ENCODE results near the gene TXNRD1. TPM values are rescaled to one million over a fixed set of nuclear protein-coding genes. Genes with fewer than 3 reads are reported as not detected.

Gene TXNRD1
- polyA plus RNA-seq, 4 donors: 29.3 to 64.2 (median 49.2) TPM

DNA sequence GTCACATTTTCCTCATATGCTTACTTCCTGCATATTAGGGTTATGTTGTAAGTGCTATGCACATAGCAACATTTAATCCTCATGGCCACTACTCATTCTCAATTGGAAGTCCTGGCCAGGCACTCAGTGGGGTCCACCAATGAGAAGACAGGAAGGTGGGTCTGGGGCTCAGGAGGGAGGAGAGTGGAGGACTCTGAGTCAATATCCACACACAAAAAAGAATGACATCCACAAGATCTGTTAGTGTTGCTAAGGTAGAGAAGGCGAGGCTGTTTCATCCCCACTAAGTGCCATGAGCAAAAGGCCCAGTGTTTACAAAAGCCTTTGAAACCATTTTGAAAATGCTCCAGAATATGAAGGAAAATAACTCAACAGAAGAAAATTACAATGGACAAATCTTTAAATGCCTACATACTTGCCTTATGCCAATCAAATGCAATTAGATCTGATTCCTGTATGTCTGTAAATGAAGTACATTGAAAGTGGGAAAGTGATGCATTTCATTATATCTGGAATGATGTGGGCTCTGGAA, 141.9 kb downstream of the TXNRD1 start:
- H3K36me3 ChIP-seq (ENCODE audit: control insufficient read depth in 3 of 3, insufficient read depth in 2 of 3, low read depth in 1 of 3, low read length in 3 of 3): peaks cover 0 to 3% (median 2%) of the 10 kb centered on the region in 3 donors
- H3K27me3 ChIP-seq (ENCODE audit: control insufficient read depth in 3 of 3, insufficient read depth in 3 of 3, low read length in 3 of 3): no peaks in the 10 kb centered on the region
- DNase-seq: no peak
- H3K4me1 ChIP-seq (ENCODE audit: control insufficient read depth in 3 of 3, insufficient read depth in 2 of 3, low read depth in 1 of 3, low read length in 2 of 3): no peaks in the 10 kb centered on the region
- no peak overlapping the region for H3K27ac ChIP-seq (ENCODE audit: low read depth in 1 of 3, low read length in 2 of 3)
- 97 to 98% (median 97%) methylated on average over 1 of the region's 1 CpG for WGBS, 3 donors
- no peak for FAIRE-seq
- peaks cover 0 to 4% of the 10 kb centered on the region in 2 donors for H3K9me3 ChIP-seq (ENCODE audit: control insufficient read depth in 2 of 2, insufficient read depth in 1 of 2, low read depth in 1 of 2, low read length in 1 of 2)
- no peak overlapping the region for H3K4me3 ChIP-seq (ENCODE audit: low read depth in 1 of 3, low read length in 3 of 3)

DNA sequence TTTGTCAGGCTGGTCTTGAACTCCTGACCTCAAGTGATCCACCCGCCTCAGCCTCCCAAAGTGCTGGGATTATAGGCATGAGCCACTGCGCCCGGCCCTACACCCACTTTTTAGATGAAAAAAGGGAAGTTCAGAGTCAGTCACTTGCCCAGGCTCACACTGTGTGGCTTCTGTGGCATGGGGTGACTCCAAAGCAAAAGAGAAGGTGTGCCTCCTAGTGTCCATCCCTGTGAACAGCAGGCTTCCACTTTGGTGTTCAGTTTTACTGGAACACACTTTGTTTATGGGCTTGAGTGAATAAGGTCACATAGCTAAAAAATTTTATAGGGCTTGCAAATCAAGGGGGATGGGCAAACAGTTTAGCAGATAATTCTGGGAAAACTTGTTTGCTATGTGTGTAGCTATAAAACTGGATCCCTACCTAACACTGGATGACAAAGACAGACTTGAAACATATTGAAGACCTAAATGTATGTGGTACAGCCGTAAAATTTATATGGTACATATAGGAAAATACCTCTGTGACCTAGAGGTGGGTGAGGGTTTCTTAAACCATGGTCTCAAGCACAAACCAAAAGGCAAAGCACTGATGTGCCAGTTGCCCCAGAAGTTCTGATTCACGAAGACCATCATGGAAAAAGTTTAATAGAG, 142.9 kb downstream of the TXNRD1 start:
- Histone ChIP-seq H3K27ac (ENCODE audit: low read depth in 1 of 3, low read length in 2 of 3) (no peak overlapping the region), H3K4me3 (ENCODE audit: low read depth in 1 of 3, low read length in 3 of 3) (no peak overlapping the region), H3K9me3 (ENCODE audit: control insufficient read depth in 2 of 2, insufficient read depth in 1 of 2, low read depth in 1 of 2, low read length in 1 of 2) (peaks cover 0 to 4% of the 10 kb centered on the region in 2 donors), H3K4me1 (ENCODE audit: control insufficient read depth in 3 of 3, insufficient read depth in 2 of 3, low read depth in 1 of 3, low read length in 2 of 3) (no peaks in the 10 kb centered on the region), H3K36me3 (ENCODE audit: control insufficient read depth in 3 of 3, insufficient read depth in 2 of 3, low read depth in 1 of 3, low read length in 3 of 3) (peaks cover 0 to 3% (median 2%) of the 10 kb centered on the region in 3 donors), H3K27me3 (ENCODE audit: control insufficient read depth in 3 of 3, insufficient read depth in 3 of 3, low read length in 3 of 3) (no peaks in the 10 kb centered on the region)
- 51 to 67% (median 55%) methylated on average over 5 of the region's 5 CpGs for WGBS, 3 donors
- DNase-seq: peak; percentile 65 to 72
- no peak for FAIRE-seq

DNA sequence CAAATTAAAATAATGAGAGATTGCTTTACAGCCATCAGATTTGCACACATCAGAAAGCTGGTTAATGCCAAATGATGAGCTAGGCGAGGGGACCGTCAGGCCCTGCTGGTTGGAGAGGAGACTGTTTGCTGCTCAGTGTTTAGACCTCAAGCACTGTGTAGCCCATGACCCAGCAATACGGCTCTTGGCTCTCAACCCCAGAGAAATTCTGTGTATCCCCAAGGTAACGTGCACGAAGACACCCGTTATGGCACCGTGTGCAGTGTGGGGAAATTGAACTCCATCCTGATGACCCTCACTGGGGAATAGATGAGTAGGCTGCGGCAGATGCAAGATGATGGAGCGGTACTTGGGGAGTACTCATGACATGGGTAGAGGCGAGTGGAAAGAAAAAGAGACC, 143.6 kb downstream of the TXNRD1 start:
- 93 to 94% (median 93%) methylated on average over 10 of the region's 10 CpGs for WGBS, 3 donors
- H3K9me3 ChIP-seq (ENCODE audit: control insufficient read depth in 2 of 2, insufficient read depth in 1 of 2, low read depth in 1 of 2, low read length in 1 of 2): peaks cover 0 to 4% of the 10 kb centered on the region in 2 donors
- H3K27me3 ChIP-seq (ENCODE audit: control insufficient read depth in 3 of 3, insufficient read depth in 3 of 3, low read length in 3 of 3): no peaks in the 10 kb centered on the region
- no peak overlapping the region for H3K27ac ChIP-seq (ENCODE audit: low read depth in 1 of 3, low read length in 2 of 3)
- FAIRE-seq (no peak), DNase-seq (no peak)
- no peaks in the 10 kb centered on the region for H3K36me3 ChIP-seq (ENCODE audit: control insufficient read depth in 3 of 3, insufficient read depth in 2 of 3, low read depth in 1 of 3, low read length in 3 of 3)
- H3K4me3 ChIP-seq (ENCODE audit: low read depth in 1 of 3, low read length in 3 of 3): no peak overlapping the region
- H3K4me1 ChIP-seq (ENCODE audit: control insufficient read depth in 3 of 3, insufficient read depth in 2 of 3, low read depth in 1 of 3, low read length in 2 of 3): no peaks in the 10 kb centered on the region

DNA sequence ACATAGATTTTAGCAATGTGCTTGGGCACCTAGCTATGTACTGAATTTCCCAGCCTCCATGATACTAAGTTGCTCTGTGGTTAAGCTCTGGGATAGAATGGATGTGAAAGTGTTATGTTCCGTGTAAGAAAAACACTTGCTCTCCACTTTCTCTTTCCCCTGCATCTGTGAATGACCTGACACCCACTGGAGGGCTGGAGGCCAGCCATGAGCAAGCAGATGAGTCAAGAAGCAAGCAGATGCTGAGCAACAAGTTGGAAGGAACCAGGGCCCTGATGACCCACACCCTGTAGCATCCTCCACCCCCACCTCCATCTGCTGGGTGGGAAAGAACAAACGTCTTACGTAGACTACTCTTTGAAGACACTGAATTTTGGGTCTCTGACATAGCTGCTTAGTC, 144.6 kb downstream of the TXNRD1 start:
- Histone ChIP-seq H3K4me1 (ENCODE audit: control insufficient read depth in 3 of 3, insufficient read depth in 2 of 3, low read depth in 1 of 3, low read length in 2 of 3) (no peaks in the 10 kb centered on the region), H3K4me3 (ENCODE audit: low read depth in 1 of 3, low read length in 3 of 3) (no peak overlapping the region), H3K27me3 (ENCODE audit: control insufficient read depth in 3 of 3, insufficient read depth in 3 of 3, low read length in 3 of 3) (no peaks in the 10 kb centered on the region), H3K27ac (ENCODE audit: low read depth in 1 of 3, low read length in 2 of 3) (no peak overlapping the region), H3K36me3 (ENCODE audit: control insufficient read depth in 3 of 3, insufficient read depth in 2 of 3, low read depth in 1 of 3, low read length in 3 of 3) (no peaks in the 10 kb centered on the region), H3K9me3 (ENCODE audit: control insufficient read depth in 2 of 2, insufficient read depth in 1 of 2, low read depth in 1 of 2, low read length in 1 of 2) (peaks cover 0 to 4% of the 10 kb centered on the region in 2 donors)
- 92 to 96% (median 96%) methylated on average over 3 of the region's 3 CpGs for WGBS, 3 donors
- DNase-seq: no peak
- FAIRE-seq: no peak

DNA sequence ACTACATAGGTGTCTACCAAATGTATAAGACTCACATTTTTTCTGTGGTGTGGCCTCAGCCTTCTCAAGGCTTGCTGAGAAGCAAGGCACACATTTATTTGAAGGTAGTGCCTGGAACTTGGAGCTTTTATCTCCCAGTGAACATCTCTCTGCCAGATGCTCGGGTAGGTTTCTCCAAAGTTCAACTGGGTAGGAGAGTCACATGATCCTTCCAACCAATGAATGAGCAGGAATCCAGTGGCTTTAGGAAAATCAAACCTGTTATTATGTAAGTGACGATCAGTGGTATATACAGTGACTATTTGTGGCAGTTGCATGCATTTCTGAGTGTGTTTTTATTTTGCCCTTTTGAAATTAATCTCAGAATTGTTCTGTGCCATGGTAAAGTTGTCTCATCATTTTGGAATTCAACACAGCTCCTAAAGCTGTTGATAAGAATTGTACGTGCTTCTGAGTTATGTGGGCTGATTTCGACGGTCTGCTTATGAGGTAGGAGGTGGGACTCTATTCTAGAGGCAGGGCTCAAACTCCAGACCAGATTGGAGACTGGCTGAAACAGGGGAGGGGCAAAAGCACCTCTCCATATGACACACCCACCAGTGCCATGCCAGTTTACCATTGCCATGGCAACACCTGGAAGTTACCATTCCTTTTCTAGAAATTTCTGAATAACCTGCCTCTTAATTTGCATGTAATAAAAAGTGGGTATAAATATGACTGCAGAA, 145.6 kb downstream of the TXNRD1 start:
- no peaks in the 10 kb centered on the region for H3K36me3 ChIP-seq (ENCODE audit: control insufficient read depth in 3 of 3, insufficient read depth in 2 of 3, low read depth in 1 of 3, low read length in 3 of 3)
- WGBS, 3 donors: 44 to 74% (median 60%) methylated on average over 5 of the region's 5 CpGs
- no peaks in the 10 kb centered on the region for H3K27me3 ChIP-seq (ENCODE audit: control insufficient read depth in 3 of 3, insufficient read depth in 3 of 3, low read length in 3 of 3)
- DNase-seq (peak in 1 of 2 donors; percentile 5), FAIRE-seq (no peak)
- H3K9me3 ChIP-seq (ENCODE audit: control insufficient read depth in 2 of 2, insufficient read depth in 1 of 2, low read depth in 1 of 2, low read length in 1 of 2): peaks cover 0 to 4% of the 10 kb centered on the region in 2 donors
- no peak overlapping the region for H3K4me3 ChIP-seq (ENCODE audit: low read depth in 1 of 3, low read length in 3 of 3)
- H3K4me1 ChIP-seq (ENCODE audit: control insufficient read depth in 3 of 3, insufficient read depth in 2 of 3, low read depth in 1 of 3, low read length in 2 of 3): no peaks in the 10 kb centered on the region
- no peak overlapping the region for H3K27ac ChIP-seq (ENCODE audit: low read depth in 1 of 3, low read length in 2 of 3)

DNA sequence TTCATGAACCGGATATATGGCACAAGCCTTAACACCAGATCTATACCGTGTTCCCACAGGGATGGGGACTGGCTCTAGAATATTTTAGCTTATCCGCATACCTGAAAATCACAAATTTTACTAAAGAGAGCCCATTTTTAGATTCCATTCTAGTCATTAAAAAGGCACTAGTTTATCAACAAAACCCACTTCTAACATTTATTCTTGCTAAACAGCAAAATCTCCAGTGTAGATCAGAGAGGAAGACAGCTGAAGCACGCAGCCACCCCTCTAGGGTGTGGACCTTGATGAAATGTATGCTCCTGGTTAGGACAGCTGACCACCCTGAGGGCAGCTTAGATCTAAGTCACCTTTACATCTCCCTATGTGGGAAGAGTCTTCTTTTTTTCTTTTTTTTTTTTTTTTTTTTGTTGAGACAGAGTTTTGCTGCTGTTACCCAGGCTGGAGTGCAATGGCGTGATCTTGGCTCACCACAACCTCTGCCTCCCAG, 150.4 kb downstream of the TXNRD1 start:
- WGBS, 3 donors: 92 to 95% (median 93%) methylated on average over 5 of the region's 5 CpGs
- Histone ChIP-seq H3K27me3 (ENCODE audit: control insufficient read depth in 3 of 3, insufficient read depth in 3 of 3, low read length in 3 of 3) (no peaks in the 10 kb centered on the region), H3K27ac (ENCODE audit: low read depth in 1 of 3, low read length in 2 of 3) (no peak overlapping the region), H3K4me3 (ENCODE audit: low read depth in 1 of 3, low read length in 3 of 3) (no peak overlapping the region), H3K36me3 (ENCODE audit: control insufficient read depth in 3 of 3, insufficient read depth in 2 of 3, low read depth in 1 of 3, low read length in 3 of 3) (no peaks in the 10 kb centered on the region), H3K9me3 (ENCODE audit: control insufficient read depth in 2 of 2, insufficient read depth in 1 of 2, low read depth in 1 of 2, low read length in 1 of 2) (peaks cover 0 to 10% of the 10 kb centered on the region in 2 donors), H3K4me1 (ENCODE audit: control insufficient read depth in 3 of 3, insufficient read depth in 2 of 3, low read depth in 1 of 3, low read length in 2 of 3) (no peaks in the 10 kb centered on the region)
- no peak for FAIRE-seq
- no peak for DNase-seq

DNA sequence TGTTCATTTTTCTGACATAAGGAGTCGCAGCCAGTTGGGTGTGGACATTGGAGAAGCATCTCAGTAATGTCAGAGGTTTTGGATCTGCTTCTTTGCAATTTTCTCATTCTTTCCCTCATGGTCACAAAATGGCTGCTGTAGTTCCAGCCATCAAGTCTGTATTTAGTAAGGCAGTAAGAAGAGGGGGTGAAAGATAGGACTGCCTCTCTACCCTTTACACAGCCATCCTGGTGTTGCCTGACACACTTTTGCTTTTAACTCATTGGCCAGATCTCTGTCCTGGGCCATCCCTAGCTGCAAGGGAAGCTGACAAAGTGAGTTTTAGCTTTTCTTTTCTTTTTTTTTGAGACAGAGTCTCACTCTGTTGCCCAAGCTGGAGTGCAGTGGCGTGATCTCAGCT, 154.1 kb downstream of the TXNRD1 start:
- Histone ChIP-seq H3K27me3 (ENCODE audit: control insufficient read depth in 3 of 3, insufficient read depth in 3 of 3, low read length in 3 of 3) (no peaks in the 10 kb centered on the region), H3K4me3 (ENCODE audit: low read depth in 1 of 3, low read length in 3 of 3) (no peak overlapping the region), H3K4me1 (ENCODE audit: control insufficient read depth in 3 of 3, insufficient read depth in 2 of 3, low read depth in 1 of 3, low read length in 2 of 3) (no peaks in the 10 kb centered on the region), H3K36me3 (ENCODE audit: control insufficient read depth in 3 of 3, insufficient read depth in 2 of 3, low read depth in 1 of 3, low read length in 3 of 3) (no peaks in the 10 kb centered on the region), H3K27ac (ENCODE audit: low read depth in 1 of 3, low read length in 2 of 3) (no peak overlapping the region), H3K9me3 (ENCODE audit: control insufficient read depth in 2 of 2, insufficient read depth in 1 of 2, low read depth in 1 of 2, low read length in 1 of 2) (peaks cover 0 to 10% of the 10 kb centered on the region in 2 donors)
- WGBS, 3 donors: 67 to 86% (median 80%) methylated on average over 2 of the region's 2 CpGs
- FAIRE-seq: no peak
- no peak for DNase-seq

DNA sequence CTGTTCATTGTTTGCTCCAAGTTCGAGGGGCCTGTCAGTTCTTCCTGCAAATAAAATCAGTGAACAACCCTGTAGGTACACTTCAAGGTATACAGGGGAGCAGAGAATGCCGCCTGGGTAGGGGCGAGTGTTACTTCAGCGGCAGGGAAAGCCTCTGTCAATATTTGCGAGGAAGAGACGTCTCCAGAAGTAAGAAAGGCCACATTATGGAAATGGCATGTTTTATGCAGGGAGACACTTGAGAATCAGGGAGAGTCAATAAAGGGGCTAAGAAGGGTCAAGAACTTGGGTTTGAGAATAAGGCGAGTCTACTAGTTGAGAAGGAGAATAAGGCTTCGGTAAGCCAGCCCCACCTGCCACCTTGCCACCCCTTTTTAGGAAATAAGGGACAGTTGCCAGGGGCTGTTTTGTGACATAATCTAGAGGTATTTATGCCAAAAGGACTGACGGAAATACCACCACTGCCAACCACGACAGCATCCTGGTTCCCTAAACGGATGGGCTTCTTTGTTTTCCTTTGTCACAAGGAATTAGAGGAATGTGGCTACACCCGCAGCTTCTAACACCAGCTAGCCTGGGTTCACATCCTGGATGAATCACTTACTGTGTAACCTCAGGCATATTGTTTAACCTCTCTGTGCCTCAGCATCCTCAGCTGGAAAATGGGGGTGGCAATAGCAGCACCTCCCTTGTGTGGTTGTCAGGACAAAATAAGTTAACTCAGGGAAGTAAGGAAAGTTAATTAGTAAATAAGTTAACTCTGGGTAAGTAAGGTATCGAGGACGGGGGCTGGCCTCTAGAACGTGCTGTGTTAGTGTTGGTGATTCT, 155.7 kb downstream of the TXNRD1 start:
- no peaks in the 10 kb centered on the region for H3K27me3 ChIP-seq (ENCODE audit: control insufficient read depth in 3 of 3, insufficient read depth in 3 of 3, low read length in 3 of 3)
- no peak for FAIRE-seq
- WGBS, 3 donors: 45 to 59% (median 51%) methylated on average over 15 of the region's 15 CpGs
- H3K4me3 ChIP-seq (ENCODE audit: low read depth in 1 of 3, low read length in 3 of 3): no peak overlapping the region
- H3K27ac ChIP-seq (ENCODE audit: low read depth in 1 of 3, low read length in 2 of 3): no peak overlapping the region
- peaks cover 0 to 10% of the 10 kb centered on the region in 2 donors for H3K9me3 ChIP-seq (ENCODE audit: control insufficient read depth in 2 of 2, insufficient read depth in 1 of 2, low read depth in 1 of 2, low read length in 1 of 2)
- no peaks in the 10 kb centered on the region for H3K4me1 ChIP-seq (ENCODE audit: control insufficient read depth in 3 of 3, insufficient read depth in 2 of 3, low read depth in 1 of 3, low read length in 2 of 3)
- H3K36me3 ChIP-seq (ENCODE audit: control insufficient read depth in 3 of 3, insufficient read depth in 2 of 3, low read depth in 1 of 3, low read length in 3 of 3): no peaks in the 10 kb centered on the region
- no peak for DNase-seq
